K562 (cell line): ENCODE results near the gene SORCS1. TPM values are rescaled to one million over a fixed set of nuclear protein-coding genes. Genes with fewer than 3 reads are reported as not detected.

Experiments used
- ATAC-seq: fragments of 200-7000 bp; cut with Tn5 transposase; 3 replicates; pipeline ENCODE4 v1.9.1; 2020; ENCODE audit warnings: moderate library complexity
- BruUV-seq: library from RNA; stranded (reverse); fragments of 400-500 nt; replicated peaks from 2 replicates; lab custom pipeline; 2021; lab: Mats Ljungman, UMichigan
- CTCF ChIA-PET: fragments of 300-600 bp; formaldehyde crosslinking; extraction: SDS; loops from one replicate; lab custom pipeline; 2021; ENCODE audit warnings: low intra/inter-chr PET ratio; lab: Yijun Ruan, JAX
- POLR2A ChIA-PET: fragments of 300-600, 350-650 bp; sonication (Branson Sonifier 250); formaldehyde crosslinking; extraction: SDS; loops from one replicate; lab custom pipeline; 2021; ENCODE audit warnings: antibody characterized with exemption, inconsistent platforms; lab: Yijun Ruan, JAX
- DNase-seq, 4 experiments: peaks; one replicate each; pipeline versions ENCODE4 v3.0.0 to v3.0.0-alpha.2; 2011 to 2018; ENCODE audit warnings: low spot score in 3 of 4, mixed read lengths in 3 of 4; ENCODE audit errors: extremely low read depth in 1 of 4
- FAIRE-seq: peaks from 2 replicates; lab custom pipeline; 2011; peaks lifted over from hg19 to GRCh38; lab: Jason Lieb, UNC
- H2AFZ ChIP-seq: 2 replicates; pipeline ENCODE4 v1.6.0; 2011; ENCODE audit warnings: low read depth, low read length, control low read depth, inconsistent platforms
- H3K27ac ChIP-seq: fragments of 200-600 bp; 3 replicates; pipeline ENCODE4 v1.8.0; 2011; ENCODE audit warnings: low read depth, mild to moderate bottlenecking, control low read depth, inconsistent platforms, low read length, moderate library complexity, mixed read lengths; ENCODE audit errors: extremely low read depth
- H3K27me3 ChIP-seq, 2 experiments: fragments of 300-600 bp in 1 of 2; 2 replicates in 1 of 2; 3 replicates in 1 of 2; pipeline versions ENCODE4 v1.6.0 to v1.8.0; 2011; ENCODE audit warnings: inconsistent platforms in 2 of 2, low read length in 2 of 2, mild to moderate bottlenecking in 1 of 2, mixed read lengths in 1 of 2, moderate library complexity in 1 of 2; ENCODE audit not compliant: control insufficient read depth in 2 of 2, insufficient read depth in 2 of 2
- H3K36me3 ChIP-seq: fragments of 300-600 bp; 3 replicates; pipeline ENCODE4 v1.8.0; 2011; ENCODE audit warnings: mild to moderate bottlenecking, low read length, inconsistent platforms; ENCODE audit not compliant: control insufficient read depth, insufficient read depth
- H3K4me1 ChIP-seq, 2 experiments: fragments of 200-600 bp in 1 of 2; replicated peaks in 1 of 2; 2 replicates in 1 of 2; 3 replicates in 1 of 2; pipeline versions ENCODE4 v1.5.1 to v1.8.0; 2011; ENCODE audit warnings: inconsistent platforms in 2 of 2, low read length in 2 of 2, mild to moderate bottlenecking in 1 of 2, mixed read lengths in 1 of 2, moderate library complexity in 1 of 2; ENCODE audit not compliant: control insufficient read depth in 2 of 2, insufficient read depth in 2 of 2
- H3K4me2 ChIP-seq: 2 replicates; pipeline ENCODE4 v1.6.1; 2011; ENCODE audit warnings: low read length, control low read depth, inconsistent platforms, mixed read lengths; ENCODE audit not compliant: insufficient read depth
- H3K4me3 ChIP-seq: fragments of 200-600 bp; sonication (generic), shearing (Covaris generic); 2 replicates; pipeline ENCODE4 v1.5.1; 2016; ENCODE audit warnings: control low read depth, inconsistent platforms
- H3K79me2 ChIP-seq: fragments of 200-600 bp; 3 replicates; pipeline ENCODE4 v1.8.0; 2011; ENCODE audit warnings: low read length, inconsistent platforms; ENCODE audit not compliant: control insufficient read depth, insufficient read depth
- H3K9ac ChIP-seq, 2 experiments: 2 replicates each; pipeline versions ENCODE4 v1.6.0 to v1.6.1; 2011; ENCODE audit warnings: low read depth in 2 of 2, low read length in 2 of 2, control low read depth in 1 of 2, inconsistent platforms in 1 of 2, mild to moderate bottlenecking in 1 of 2, mixed read lengths in 1 of 2; ENCODE audit not compliant: insufficient read depth in 1 of 2
- H3K9me1 ChIP-seq: one replicate; pipeline ENCODE4 v1.6.0; 2011; ENCODE audit warnings: inconsistent platforms, mild to moderate bottlenecking, low read length, moderate library complexity; ENCODE audit not compliant: control insufficient read depth, insufficient read depth
- H3K9me3 ChIP-seq: replicated peaks from 2 replicates; pipeline ENCODE4 v1.5.1; 2011; ENCODE audit warnings: low read depth, low read length, inconsistent platforms; ENCODE audit not compliant: control insufficient read depth, insufficient read depth
- H4K20me1 ChIP-seq: replicated peaks from 2 replicates; pipeline ENCODE4 v1.6.1; 2011; ENCODE audit warnings: low read length, inconsistent platforms, mixed read lengths; ENCODE audit not compliant: control insufficient read depth, insufficient read depth
- ARID3B ChIP-seq: fragments of 250-450 bp; sonication (Bioruptor Pico); IDR thresholded peaks from 2 replicates; pipeline ENCODE4 v1.4.0; 2020; ENCODE audit warnings: borderline replicate concordance
- CGGBP1 ChIP-seq: fragments of 250-450 bp; sonication (Bioruptor Pico); IDR thresholded peaks from 2 replicates; pipeline ENCODE4 v1.9.0; 2021; ENCODE audit warnings: mild to moderate bottlenecking
- ETV5 ChIP-seq: sonication (generic); formaldehyde crosslinking; IDR thresholded peaks from 2 replicates; pipeline ENCODE4 v1.4.0; 2020; ENCODE audit warnings: low read depth, mild to moderate bottlenecking, missing genetic modification reagents
- HDAC1 ChIP-seq, 2 experiments: fragments of 450-650 bp; IDR thresholded peaks; 2 replicates each; pipeline ENCODE4 v1.6.1; 2016 to 2017; ENCODE audit warnings: inconsistent platforms in 1 of 2, mild to moderate bottlenecking in 1 of 2, moderate library complexity in 1 of 2
- IRF1 ChIP-seq: sonication (generic); formaldehyde crosslinking; IDR thresholded peaks from 2 replicates; pipeline ENCODE4 v1.8.0; 2022; ENCODE audit warnings: missing genetic modification reagents, mild to moderate bottlenecking, borderline replicate concordance
- MTA1 ChIP-seq: fragments of 450-650 bp; IDR thresholded peaks from 2 replicates; pipeline ENCODE4 v1.6.1; 2017; ENCODE audit warnings: borderline replicate concordance
- MXD1 ChIP-seq: fragments of 250-450 bp; sonication (Bioruptor Pico); IDR thresholded peaks from 2 replicates; pipeline ENCODE4 v1.8.0; 2021; ENCODE audit warnings: borderline replicate concordance, mild to moderate bottlenecking, moderate library complexity; ENCODE audit not compliant: poor library complexity, severe bottlenecking
- NR2C2 ChIP-seq, 2 experiments: fragments of 200-800 bp in 1 of 2; sonication (Bioruptor generic) in 1 of 2; sonication (generic) in 1 of 2; formaldehyde crosslinking in 1 of 2; IDR thresholded peaks; 2 replicates each; pipeline versions ENCODE4 v1.6.1 to v1.8.0; 2016 to 2022; ENCODE audit warnings: mild to moderate bottlenecking in 1 of 2, missing compliant biosample characterization in 1 of 2, missing genetic modification characterization in 1 of 2, missing genetic modification reagents in 1 of 2
- SREBF1 ChIP-seq: fragments of 150-350 bp; IDR thresholded peaks from 2 replicates; pipeline ENCODE4 v1.6.1; 2014; ENCODE audit warnings: antibody characterized with exemption, low read depth, low read length, borderline replicate concordance
- ZNF507 ChIP-seq: conservative IDR thresholded peaks from 2 replicates; pipeline ENCODE4 v1.6.1; 2017; ENCODE audit warnings: missing genetic modification characterization, missing compliant biosample characterization
- ZSCAN32 ChIP-seq: fragments of 450-650 bp; formaldehyde crosslinking; IDR thresholded peaks from 2 replicates; pipeline ENCODE4 v1.4.0; 2020; ENCODE audit warnings: mild to moderate bottlenecking, moderate library complexity
- WGBS: fragments of 100-300 bp; shearing (Covaris generic); methylation state at CpG from one replicate; pipeline ENCODE4 v1.1.6; 2016; ENCODE audit warnings: low coverage, mixed read lengths; ENCODE audit not compliant: insufficient coverage; ENCODE audit errors: missing lambda C conversion rate; 5-methylcytosine and 5-hydroxymethylcytosine counted together
- in situ Hi-C: fragments of 300-500 bp; cut with MboI; formaldehyde crosslinking; loops from 4 replicates; pipeline ENCODE4 v1.15.0; 2018; ENCODE audit warnings: inconsistent platforms, mixed read lengths
- intact Hi-C: fragments of 100-400 bp; cut with micrococcal nuclease; formaldehyde crosslinking; loops from 2 replicates; pipeline ENCODE4 v1.14.2; 2022
- polyA plus RNA-seq, 8 experiments: library from polyadenylated mRNA; depleted of rRNA in 4 of 8; stranded (reverse) in 5 of 8; unstranded in 3 of 8; fragments of >200 nt; fragmentation: Nextera tagmentation in 2 of 8; fragmentation: Illumina TruSeq in 1 of 8; extraction: Ambion mirVana in 2 of 8; extraction: Trizol in 1 of 8; gene quantifications; 2 replicates each; pipeline versions ENCODE4 v1.2.1 to v1.2.3, GENCODE V29; 2011 to 2014; ENCODE audit warnings: inconsistent platforms in 1 of 8, missing spikeins in 1 of 8
- total RNA-seq, 7 experiments: library from RNA; depleted of rRNA in 6 of 7; stranded (reverse); fragments of >200 nt in 6 of 7; fragmentation: Illumina TruSeq in 2 of 7; extraction: Trizol in 2 of 7; gene quantifications; 2 replicates each; pipeline versions ENCODE4 v1.2.1 to v1.2.3, GENCODE V29; 2011 to 2021; ENCODE audit warnings: low replicate concordance in 1 of 7

SORCS1 gene
- total and polyA plus RNA-seq, 9 of the 15 experiments (the other 6 are each of a cell fraction or from before 2014, with no cell fraction given): 1.5 to 3.9 (median 2.7) TPM

GRCh38 chr10:106582291-106582690 lies 582.2 kb downstream of the SORCS1 start:
- Histone ChIP-seq H3K27me3 (no peaks in the 10 kb centered on the region), H3K4me3 (no peak overlapping the region), H3K36me3 (no peaks in the 10 kb centered on the region), H3K27ac (no peak overlapping the region), H3K9me3 (no peaks in the 10 kb centered on the region), H3K79me2 (no peaks in the 10 kb centered on the region), H3K9me1 (no peaks in the 10 kb centered on the region), H2AFZ (no peak overlapping the region), H3K9ac (no peak overlapping the region), H4K20me1 (no peaks in the 10 kb centered on the region), H3K4me2 (no peak overlapping the region), H3K4me1 (no peaks in the 10 kb centered on the region)
- ATAC-seq (no peak), DNase-seq (no peak), FAIRE-seq (no peak)
- no TSS peak for BruUV-seq
- TF ChIP-seq IRF1 (CRISPR knock-in tag): no peak
- no peak for TF ChIP-seq ZNF507 (tag)
- no peak for TF ChIP-seq ARID3B (CRISPR knock-in tag)
- no peak for TF ChIP-seq HDAC1 (IDR thresholded peaks at IDR 0.05)
- TF ChIP-seq CGGBP1: no peak
- no peak for TF ChIP-seq ZSCAN32 (CRISPR knock-in tag)
- TF ChIP-seq SREBF1: no peak
- no peak for TF ChIP-seq MTA1
- TF ChIP-seq NR2C2 (CRISPR knock-in tag; IDR thresholded peaks at IDR 0.05): no peak
- no peak for TF ChIP-seq NR2C2 (tag; IDR thresholded peaks at IDR 0.05)
- TF ChIP-seq MXD1: no peak
- no peak for TF ChIP-seq ETV5 (CRISPR knock-in tag)
- CTCF ChIA-PET: no interaction called here
- POLR2A ChIA-PET: no interaction called here
- in situ Hi-C loops: no loop called here
- 0% methylated on average over 2 of the region's 2 CpGs for WGBS
- intact Hi-C loops: no loop called here
